Hepatocyte (in vitro differentiated cells): ENCODE measurements around the gene FNIP2. TPM values are rescaled to one million over a fixed set of nuclear protein-coding genes. Genes with fewer than 3 reads are reported as not detected.
"Not testable (repeated sequence)": the region's sequence is repeated elsewhere in the genome, so short reads cannot be mapped to it uniquely, and the experiment has no call there.

ENCODE experiments used
- DNase-seq: peaks from one replicate; pipeline ENCODE4 v3.0.0-alpha.2; 2016; ENCODE audit warnings: low spot score
- H2AFZ ChIP-seq: fragments of 200-600 bp; sonication (generic); 2 replicates; pipeline ENCODE4 v1.6.0; 2016; ENCODE audit warnings: antibody characterized with exemption, mild to moderate bottlenecking
- H3K27ac ChIP-seq: fragments of 200-600 bp; sonication (generic); 2 replicates; pipeline ENCODE4 v1.5.1; 2016; ENCODE audit warnings: mild to moderate bottlenecking
- H3K27me3 ChIP-seq: fragments of 200-600 bp; sonication (generic); 2 replicates; pipeline ENCODE4 v1.6.1; 2016
- H3K36me3 ChIP-seq: fragments of 200-600 bp; sonication (generic); replicated peaks from 2 replicates; pipeline ENCODE4 v1.5.1; 2016; ENCODE audit warnings: low read depth; ENCODE audit not compliant: insufficient read depth
- H3K4me1 ChIP-seq: fragments of 200-600 bp; sonication (generic); 2 replicates; pipeline ENCODE4 v1.5.1; 2016; ENCODE audit warnings: mild to moderate bottlenecking, moderate library complexity; ENCODE audit not compliant: insufficient read depth
- H3K4me2 ChIP-seq: fragments of 200-600 bp; sonication (generic); 2 replicates; pipeline ENCODE4 v1.6.0; 2016
- H3K4me3 ChIP-seq: fragments of 200-600 bp; sonication (generic); 2 replicates; pipeline ENCODE4 v1.5.1; 2016; ENCODE audit warnings: mild to moderate bottlenecking
- H3K79me2 ChIP-seq: fragments of 200-600 bp; sonication (generic); 2 replicates; pipeline ENCODE4 v1.6.0; 2017; ENCODE audit warnings: mild to moderate bottlenecking
- H3K9me2 ChIP-seq: fragments of 200-600 bp; sonication (generic); replicated peaks from 2 replicates; pipeline ENCODE4 v1.6.0; 2017; ENCODE audit warnings: mild to moderate bottlenecking; ENCODE audit not compliant: insufficient read depth
- H3K9me3 ChIP-seq: fragments of 200-600 bp; sonication (generic); 2 replicates; pipeline ENCODE4 v1.5.1; 2016; ENCODE audit warnings: low read depth, mild to moderate bottlenecking
- H4K20me1 ChIP-seq: fragments of 200-600 bp; sonication (generic); 2 replicates; pipeline ENCODE4 v1.6.0; 2016; ENCODE audit warnings: mild to moderate bottlenecking; ENCODE audit not compliant: insufficient read depth, poor library complexity, severe bottlenecking
- EZH2 ChIP-seq: fragments of 200-600 bp; sonication (generic); IDR thresholded peaks from 2 replicates; pipeline ENCODE4 v1.6.1; 2016; ENCODE audit warnings: antibody characterized with exemption, mild to moderate bottlenecking, borderline replicate concordance
- EZH2phosphoT487 ChIP-seq: fragments of 200-600 bp; sonication (generic); IDR thresholded peaks from one replicate; pipeline ENCODE4 v1.6.1; 2018; ENCODE audit warnings: antibody characterized with exemption, mild to moderate bottlenecking, low read depth, moderate library complexity; ENCODE audit not compliant: unreplicated experiment, severe bottlenecking
- WGBS: methylation state at CpG from one replicate; pipeline ENCODE4 v1.1.6; 2016; ENCODE audit warnings: low lambda C conversion rate; ENCODE audit errors: missing lambda C conversion rate; 5-methylcytosine and 5-hydroxymethylcytosine counted together
- polyA plus RNA-seq: library from polyadenylated mRNA; unstranded; fragments of >200 nt; fragmentation: Nextera tagmentation; extraction: Ambion mirVana; gene quantifications from 2 replicates; pipeline ENCODE4 v1.2.1, GENCODE V29; 2016
- total RNA-seq: library from RNA; depleted of rRNA; stranded (reverse); fragments of >200 nt; gene quantifications from 2 replicates; pipeline ENCODE4 v1.2.3, GENCODE V29; 2014
- TF ChIP-seq, protein P1 (sequence below): fragments of 200-600 bp; sonication (generic); IDR thresholded peaks from 2 replicates; pipeline ENCODE4 v1.5.1; 2016; ENCODE audit warnings: antibody characterized with exemption, mild to moderate bottlenecking; ENCODE audit not compliant: poor library complexity

FNIP2 gene
- total and polyA plus RNA-seq, 2 experiments from 2014 or later: 20.8 to 61.0 TPM

DNA sequence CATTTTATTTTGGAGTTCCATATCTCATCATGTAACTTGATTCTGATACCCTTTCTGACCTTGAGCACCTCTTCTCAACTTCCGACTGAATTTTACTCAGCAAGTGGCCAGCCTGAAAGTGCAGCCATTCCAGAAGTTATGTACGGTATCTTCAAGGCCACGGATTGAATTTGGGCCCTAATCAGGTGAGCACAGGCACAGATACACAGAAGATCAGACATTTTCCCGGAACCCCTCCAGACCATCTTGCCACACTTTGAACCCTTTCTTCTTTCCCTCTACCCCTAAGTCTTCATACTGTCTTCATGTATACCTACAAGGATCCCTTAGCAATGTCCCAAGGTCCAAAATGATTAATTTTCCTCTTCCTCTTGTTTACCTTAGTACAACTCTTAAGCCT is 108.2 kb downstream of the FNIP2 start:
- H3K4me3 ChIP-seq: no peak overlapping the region
- WGBS: 93% methylated on average over 4 of the region's 4 CpGs
- H2AFZ ChIP-seq: no peak overlapping the region
- H3K27ac ChIP-seq: no peak overlapping the region
- no peaks in the 10 kb centered on the region for H3K36me3 ChIP-seq
- H3K9me2 ChIP-seq: no peaks in the 10 kb centered on the region
- TF ChIP-seq, protein P1, sequence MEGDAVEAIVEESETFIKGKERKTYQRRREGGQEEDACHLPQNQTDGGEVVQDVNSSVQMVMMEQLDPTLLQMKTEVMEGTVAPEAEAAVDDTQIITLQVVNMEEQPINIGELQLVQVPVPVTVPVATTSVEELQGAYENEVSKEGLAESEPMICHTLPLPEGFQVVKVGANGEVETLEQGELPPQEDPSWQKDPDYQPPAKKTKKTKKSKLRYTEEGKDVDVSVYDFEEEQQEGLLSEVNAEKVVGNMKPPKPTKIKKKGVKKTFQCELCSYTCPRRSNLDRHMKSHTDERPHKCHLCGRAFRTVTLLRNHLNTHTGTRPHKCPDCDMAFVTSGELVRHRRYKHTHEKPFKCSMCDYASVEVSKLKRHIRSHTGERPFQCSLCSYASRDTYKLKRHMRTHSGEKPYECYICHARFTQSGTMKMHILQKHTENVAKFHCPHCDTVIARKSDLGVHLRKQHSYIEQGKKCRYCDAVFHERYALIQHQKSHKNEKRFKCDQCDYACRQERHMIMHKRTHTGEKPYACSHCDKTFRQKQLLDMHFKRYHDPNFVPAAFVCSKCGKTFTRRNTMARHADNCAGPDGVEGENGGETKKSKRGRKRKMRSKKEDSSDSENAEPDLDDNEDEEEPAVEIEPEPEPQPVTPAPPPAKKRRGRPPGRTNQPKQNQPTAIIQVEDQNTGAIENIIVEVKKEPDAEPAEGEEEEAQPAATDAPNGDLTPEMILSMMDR: no peak
- TF ChIP-seq EZH2phosphoT487: no peak
- TF ChIP-seq EZH2: no peak
- no peaks in the 10 kb centered on the region for H4K20me1 ChIP-seq
- no peaks in the 10 kb centered on the region for H3K27me3 ChIP-seq
- no peaks in the 10 kb centered on the region for H3K79me2 ChIP-seq
- DNase-seq: no peak
- H3K4me1 ChIP-seq: peaks cover 6% of the 10 kb centered on the region
- H3K9me3 ChIP-seq: no peaks in the 10 kb centered on the region
- H3K4me2 ChIP-seq: no peak overlapping the region

DNA sequence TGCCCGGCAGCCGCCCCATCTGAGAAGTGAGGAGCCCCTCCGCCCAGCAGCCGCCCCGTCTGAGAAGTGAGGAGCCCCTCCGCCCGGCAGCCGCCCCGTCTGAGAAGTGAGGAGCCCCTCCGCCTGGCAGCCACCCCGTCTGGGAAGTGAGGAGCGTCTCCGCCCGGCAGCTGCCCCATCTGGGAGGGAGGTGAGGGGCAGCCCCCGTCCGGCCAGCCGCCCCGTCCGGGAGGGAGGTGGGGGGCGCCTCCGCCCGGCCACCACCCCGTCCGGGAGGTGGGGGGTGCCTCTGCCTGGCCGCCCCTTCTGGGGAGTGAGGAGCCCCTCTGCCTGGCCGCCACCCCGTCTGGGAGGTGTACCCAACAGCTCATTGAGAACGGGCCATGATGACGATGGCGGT is 113.3 kb downstream of the FNIP2 start:
- not testable (repeated sequence) for H3K27ac ChIP-seq, H3K4me1 ChIP-seq, H4K20me1 ChIP-seq, H3K79me2 ChIP-seq, H3K4me2 ChIP-seq, H2AFZ ChIP-seq, H3K4me3 ChIP-seq, DNase-seq, H3K36me3 ChIP-seq, H3K9me3 ChIP-seq, H3K27me3 ChIP-seq, H3K9me2 ChIP-seq
- WGBS: 96% methylated on average over 6 of the region's 30 CpGs

DNA sequence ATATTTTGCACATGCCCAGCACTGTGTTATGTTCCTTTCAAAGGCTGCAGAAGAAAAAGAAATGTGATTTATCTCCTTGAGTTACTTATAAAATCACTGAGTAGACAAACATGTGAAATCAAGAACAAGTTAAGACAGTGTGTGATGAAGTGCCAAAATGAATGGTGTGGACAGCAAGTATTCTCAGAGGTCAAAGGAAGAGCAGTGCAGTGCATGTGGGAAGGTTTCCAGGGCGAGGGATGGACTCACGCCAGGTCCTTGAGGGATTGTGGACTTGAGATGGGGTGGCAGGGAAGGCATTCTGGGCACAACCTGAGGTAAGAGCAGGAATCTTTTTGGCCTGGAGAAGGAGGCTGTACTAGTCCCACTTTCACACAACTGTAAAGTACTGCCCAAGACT is 115.5 kb downstream of the FNIP2 start:
- H3K79me2 ChIP-seq: no peaks in the 10 kb centered on the region
- H3K4me1 ChIP-seq: no peaks in the 10 kb centered on the region
- H3K27ac ChIP-seq: no peak overlapping the region
- no peaks in the 10 kb centered on the region for H4K20me1 ChIP-seq
- H3K36me3 ChIP-seq: no peaks in the 10 kb centered on the region
- H3K9me2 ChIP-seq: no peaks in the 10 kb centered on the region
- H3K9me3 ChIP-seq: no peaks in the 10 kb centered on the region
- no peak overlapping the region for H3K4me2 ChIP-seq
- WGBS: 96% methylated on average over 2 of the region's 2 CpGs
- H2AFZ ChIP-seq: no peak overlapping the region
- no peaks in the 10 kb centered on the region for H3K27me3 ChIP-seq
- H3K4me3 ChIP-seq: no peak overlapping the region
- TF ChIP-seq, protein P1: no peak
- no peak for TF ChIP-seq EZH2phosphoT487
- no peak for TF ChIP-seq EZH2
- no peak for DNase-seq

DNA sequence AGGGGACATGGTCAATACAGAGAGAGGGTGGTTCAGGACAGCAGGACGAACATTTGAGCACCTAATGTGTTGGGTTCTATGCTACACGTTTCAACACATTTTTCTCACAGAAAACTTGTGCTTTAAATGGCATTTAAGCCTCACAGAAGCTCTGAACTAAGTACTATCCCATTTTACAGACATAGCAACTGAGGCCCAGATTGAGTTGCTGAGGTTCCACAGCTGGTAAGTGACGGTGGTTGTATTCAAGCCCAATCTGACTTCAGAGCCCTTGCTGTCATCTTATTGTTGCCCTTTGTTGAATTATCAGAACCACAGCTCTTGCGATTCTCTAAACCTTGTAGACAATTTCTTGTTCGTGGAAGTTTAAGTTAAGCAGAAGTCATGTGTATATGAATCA is 116.7 kb downstream of the FNIP2 start:
- Histone ChIP-seq H4K20me1 (no peaks in the 10 kb centered on the region), H3K36me3 (no peaks in the 10 kb centered on the region), H3K4me3 (no peak overlapping the region), H3K27me3 (no peaks in the 10 kb centered on the region), H3K9me3 (no peaks in the 10 kb centered on the region), H3K4me2 (no peak overlapping the region), H3K9me2 (no peaks in the 10 kb centered on the region), H3K79me2 (no peaks in the 10 kb centered on the region), H3K4me1 (no peaks in the 10 kb centered on the region), H2AFZ (no peak overlapping the region), H3K27ac (no peak overlapping the region)
- no peak for DNase-seq
- 93% methylated on average over 5 of the region's 5 CpGs for WGBS
- TF ChIP-seq EZH2phosphoT487: no peak

DNA sequence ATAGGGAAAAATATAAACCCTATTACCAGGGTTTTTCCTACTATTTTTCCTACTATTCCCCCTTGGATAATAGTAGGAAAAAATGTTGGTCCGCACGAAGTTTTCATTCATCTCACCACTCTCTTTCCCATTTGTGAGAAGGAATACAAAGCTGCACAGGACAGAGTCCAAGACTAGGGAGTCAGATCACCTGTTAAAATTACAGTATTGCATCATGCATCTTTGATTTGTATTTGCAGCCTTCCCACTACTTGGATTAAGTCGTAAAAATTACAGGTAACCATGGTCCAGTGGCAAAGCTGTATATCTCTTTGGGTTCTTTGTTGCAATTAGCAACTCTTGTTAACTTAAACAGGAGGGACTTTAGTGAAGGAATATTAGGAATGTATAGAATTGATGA is 121.5 kb downstream of the FNIP2 start:
- no peaks in the 10 kb centered on the region for H3K9me2 ChIP-seq
- no peaks in the 10 kb centered on the region for H4K20me1 ChIP-seq
- H3K27ac ChIP-seq: no peak overlapping the region
- no peak for DNase-seq
- H3K36me3 ChIP-seq: no peaks in the 10 kb centered on the region
- H3K4me1 ChIP-seq: peaks cover 4% of the 10 kb centered on the region
- H3K4me2 ChIP-seq: no peak overlapping the region
- 93% methylated on average over 3 of the region's 3 CpGs for WGBS
- no peak for TF ChIP-seq EZH2phosphoT487
- TF ChIP-seq, protein P1: no peak
- TF ChIP-seq EZH2: no peak
- H3K9me3 ChIP-seq: no peaks in the 10 kb centered on the region
- no peak overlapping the region for H3K4me3 ChIP-seq
- H3K79me2 ChIP-seq: no peaks in the 10 kb centered on the region
- H3K27me3 ChIP-seq: no peaks in the 10 kb centered on the region
- no peak overlapping the region for H2AFZ ChIP-seq
